CMK (cell line): ENCODE results near the gene COL11A2.

Source experiments
- DNase-seq: peaks from one replicate; pipeline ENCODE4 v3.0.0-alpha.2; 2010; ENCODE audit warnings: low read depth

The COL11A2 gene

DNA sequence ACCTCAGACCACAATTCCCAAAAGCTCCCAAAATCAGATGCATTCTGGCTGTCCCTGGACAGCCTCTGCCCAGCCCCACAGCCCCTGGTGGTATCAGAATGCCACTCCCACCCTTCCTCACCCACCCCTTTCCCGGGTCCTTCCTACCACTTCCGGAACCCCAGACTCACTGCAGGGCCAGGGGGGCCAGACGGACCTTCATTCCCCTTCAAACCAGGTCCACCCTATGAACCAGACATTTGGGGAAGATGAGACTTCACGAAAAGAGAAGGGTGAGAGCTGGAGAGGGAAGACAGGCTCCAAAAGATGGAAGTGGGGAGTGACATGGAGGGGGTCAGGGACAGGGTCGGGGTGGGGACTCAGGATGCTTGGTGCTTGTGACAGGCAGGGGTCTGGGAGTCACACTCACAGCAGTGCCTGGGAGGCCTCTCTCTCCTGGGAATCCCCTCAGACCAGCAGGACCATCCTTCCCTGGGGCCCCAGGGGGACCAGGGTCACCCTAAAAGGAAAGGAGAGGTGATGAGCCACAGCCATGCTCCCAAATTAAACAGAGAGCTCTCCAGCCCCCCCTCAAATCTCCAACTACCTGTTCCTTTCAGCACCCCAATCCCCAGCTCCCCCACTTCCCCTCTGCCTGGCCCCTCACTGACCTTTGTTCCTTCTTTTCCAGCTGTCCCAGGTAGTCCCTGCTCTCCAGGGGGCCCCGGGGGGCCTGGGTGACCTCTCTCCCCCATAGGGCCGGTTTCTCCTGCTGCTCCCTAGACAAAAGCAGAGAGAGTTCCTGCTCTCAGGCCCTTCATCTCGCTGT, 20.2 kb downstream of the COL11A2 start:
- no peak for DNase-seq

DNA sequence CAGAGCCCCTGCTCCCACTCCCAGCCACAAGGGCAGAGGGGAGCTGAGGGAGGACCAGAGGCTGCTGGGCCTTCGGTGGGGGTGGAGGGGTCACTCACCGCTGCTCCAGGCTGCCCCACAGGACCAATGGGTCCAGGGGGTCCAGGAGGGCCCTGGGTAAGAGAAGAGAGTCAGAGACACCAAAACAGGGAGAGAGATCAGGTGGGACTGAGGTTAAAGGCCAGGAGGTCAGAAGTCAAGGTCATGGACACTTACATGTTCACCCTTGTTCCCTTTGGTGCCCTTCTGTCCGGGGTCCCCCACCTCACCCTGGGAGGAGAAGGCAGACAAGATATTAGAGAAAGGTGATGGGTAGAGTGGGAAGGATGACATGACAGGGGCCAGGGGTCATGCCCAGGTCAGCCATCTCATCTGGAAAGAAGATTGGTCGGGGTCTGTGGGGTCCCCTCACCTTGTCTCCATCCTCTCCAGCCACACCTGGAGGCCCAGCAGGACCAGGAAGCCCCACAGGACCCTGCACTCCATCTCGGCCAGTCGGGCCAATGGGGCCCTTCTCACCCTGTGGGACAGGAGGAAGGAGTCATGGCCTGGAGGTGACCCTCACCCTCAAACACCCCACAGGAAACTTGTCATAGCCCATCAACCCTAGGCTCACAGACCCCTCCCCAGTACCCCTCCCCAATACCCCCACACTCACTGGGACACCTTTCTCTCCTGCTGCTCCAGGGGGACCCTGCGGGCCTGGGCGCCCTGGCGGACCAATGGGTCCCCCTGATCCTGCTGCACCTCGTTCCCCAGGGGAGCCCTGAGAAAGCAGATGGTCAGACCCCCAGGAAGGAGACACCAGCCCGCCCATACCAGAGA, 21.0 kb downstream of the COL11A2 start:
- no peak for DNase-seq

DNA sequence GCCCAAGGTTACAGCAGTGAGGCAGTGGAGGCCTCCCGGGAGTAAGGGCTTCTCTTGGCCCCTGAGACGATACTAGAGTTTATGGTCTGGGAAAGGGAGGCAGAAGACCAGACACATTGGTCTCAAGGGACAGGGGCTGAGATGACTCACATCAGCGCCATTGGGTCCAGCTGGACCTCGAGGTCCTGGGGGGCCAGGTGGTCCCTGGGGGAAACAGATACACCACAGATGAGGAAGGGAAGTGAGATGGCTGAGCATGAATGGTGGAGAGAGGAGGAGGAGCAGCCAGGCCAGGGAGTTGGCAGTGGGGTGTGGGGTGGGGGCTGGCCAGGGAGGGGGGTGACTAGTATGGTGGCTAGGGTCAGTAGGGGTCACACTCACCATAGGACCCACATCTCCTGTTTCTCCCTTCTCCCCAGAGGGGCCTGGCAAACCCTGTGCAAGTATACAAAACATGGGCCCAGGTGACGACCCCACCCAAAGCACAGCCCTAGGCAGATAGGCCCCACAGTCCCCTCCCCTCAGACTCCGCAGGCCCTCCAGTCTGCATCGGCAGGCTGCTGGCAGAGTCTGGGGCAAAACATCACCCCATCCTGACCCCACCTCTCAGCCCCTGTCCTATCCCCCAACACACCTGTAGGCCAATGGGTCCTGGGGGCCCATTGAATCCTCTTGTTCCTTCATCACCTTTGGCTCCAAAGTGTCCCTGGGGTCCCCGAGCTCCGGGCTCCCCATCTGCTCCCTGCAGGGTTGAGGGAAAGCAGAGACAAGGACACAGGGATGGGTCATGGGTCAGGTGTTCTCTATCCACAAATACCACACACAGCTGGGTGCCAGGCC, 21.9 kb downstream of the COL11A2 start:
- DNase-seq, result no peak

DNA sequence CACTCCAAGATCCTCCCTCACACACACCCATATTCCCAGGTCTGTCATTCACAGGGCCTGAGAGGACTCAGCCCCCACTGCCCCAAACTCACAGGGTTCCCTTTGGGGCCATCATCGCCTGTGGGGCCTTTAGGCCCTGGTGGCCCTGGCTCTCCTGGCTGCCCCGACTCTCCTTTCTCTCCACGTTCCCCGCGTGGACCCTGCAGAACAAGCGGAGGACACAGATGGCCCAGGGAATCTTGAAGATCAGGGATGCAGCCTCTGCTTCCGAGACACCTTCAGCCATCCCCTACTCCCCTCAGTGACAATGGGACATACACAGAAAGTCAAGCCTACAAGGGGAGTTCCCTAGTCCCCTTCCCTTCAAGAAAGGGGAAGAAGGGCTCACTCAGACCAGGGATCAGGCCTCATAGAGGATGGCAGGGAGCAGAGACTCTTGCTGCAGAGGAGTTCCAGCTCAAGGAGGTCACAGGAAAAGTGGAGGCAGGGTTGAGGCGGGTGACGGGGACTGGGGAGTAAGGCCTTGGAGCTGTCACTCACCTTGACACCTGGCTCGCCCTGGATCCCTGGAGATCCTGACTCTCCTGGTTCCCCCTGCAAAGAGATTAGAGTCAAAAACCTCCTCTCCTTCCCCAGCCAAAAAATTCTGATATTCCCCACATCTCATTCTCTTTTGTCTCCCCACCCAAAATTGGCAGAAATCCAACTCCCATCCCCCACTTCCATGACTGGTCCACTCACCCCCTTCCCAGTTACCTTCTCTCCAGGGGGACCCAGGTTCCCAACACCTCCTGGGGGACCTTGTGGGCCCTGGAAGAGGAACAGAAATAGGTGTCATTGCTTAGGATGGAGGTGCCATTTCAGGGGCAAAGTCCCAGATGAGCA, 22.7 kb downstream of the COL11A2 start:
- DNase-seq, result no peak

DNA sequence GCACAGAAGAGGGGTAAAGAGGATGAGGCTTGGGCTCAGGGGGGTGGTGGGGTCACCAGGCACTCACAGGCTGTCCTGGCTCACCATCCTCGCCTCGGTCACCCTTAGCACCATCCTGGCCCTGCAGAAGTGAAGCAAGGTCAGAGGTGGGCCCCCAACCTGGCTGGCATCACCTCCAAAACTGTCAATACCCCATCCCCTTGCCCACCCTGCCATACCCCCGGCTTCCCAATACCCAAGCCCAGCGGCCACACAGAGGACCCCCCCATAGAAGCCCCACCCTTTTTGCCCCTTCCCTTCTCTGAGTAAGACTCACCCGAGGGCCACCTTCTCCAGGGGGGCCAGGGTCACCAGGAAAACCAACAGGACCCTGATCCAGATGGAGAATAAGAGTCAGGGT, 23.6 kb downstream of the COL11A2 start:
- no peak for DNase-seq

DNA sequence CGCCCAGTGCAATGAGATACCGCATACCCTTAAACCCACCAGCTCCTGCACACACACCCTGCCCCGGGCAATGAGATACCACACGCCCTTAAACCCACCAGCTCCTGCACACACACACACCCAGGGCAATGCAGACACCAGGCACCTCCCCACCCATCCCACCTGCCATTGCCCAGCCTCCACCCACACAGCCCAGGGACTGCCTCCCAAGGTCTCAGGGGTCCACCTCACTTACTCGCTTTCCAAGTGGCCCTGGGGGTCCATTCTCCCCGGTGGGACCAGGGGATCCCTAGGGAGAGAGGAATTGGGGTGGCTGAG, 24.0 kb downstream of the COL11A2 start:
- no peak for DNase-seq

GRCh38 chr6:33167374-33168283, 24.6 kb downstream of the COL11A2 start:
- no peak for DNase-seq

DNA sequence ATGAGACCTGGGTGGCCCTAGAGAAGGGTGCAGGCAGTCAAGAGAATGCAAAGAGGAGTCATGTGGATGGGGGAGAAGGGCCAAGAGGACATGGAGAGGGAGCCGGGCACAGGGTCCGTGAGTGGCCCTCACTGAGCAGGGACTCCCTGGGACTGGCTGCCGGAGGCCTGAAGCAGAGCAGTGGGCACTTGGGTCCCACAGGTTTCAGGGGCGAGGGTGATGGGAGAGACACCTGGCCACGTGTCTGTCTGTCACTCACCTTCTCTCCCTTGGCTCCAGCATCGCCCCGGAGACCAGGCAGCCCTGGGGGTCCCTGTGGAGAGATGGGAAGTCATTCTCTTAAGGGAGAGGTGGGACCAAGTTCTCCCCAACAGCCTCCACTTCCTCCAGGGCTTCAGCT, 25.5 kb downstream of the COL11A2 start:
- no peak for DNase-seq

- DNase-seq, result no peak
Measured at GRCh38 chr6:33166363-33166762, 25.9 kb downstream of the COL11A2 start.

GRCh38 chr6:33165581-33166258, 26.5 kb downstream of the COL11A2 start:
- no peak for DNase-seq

DNA sequence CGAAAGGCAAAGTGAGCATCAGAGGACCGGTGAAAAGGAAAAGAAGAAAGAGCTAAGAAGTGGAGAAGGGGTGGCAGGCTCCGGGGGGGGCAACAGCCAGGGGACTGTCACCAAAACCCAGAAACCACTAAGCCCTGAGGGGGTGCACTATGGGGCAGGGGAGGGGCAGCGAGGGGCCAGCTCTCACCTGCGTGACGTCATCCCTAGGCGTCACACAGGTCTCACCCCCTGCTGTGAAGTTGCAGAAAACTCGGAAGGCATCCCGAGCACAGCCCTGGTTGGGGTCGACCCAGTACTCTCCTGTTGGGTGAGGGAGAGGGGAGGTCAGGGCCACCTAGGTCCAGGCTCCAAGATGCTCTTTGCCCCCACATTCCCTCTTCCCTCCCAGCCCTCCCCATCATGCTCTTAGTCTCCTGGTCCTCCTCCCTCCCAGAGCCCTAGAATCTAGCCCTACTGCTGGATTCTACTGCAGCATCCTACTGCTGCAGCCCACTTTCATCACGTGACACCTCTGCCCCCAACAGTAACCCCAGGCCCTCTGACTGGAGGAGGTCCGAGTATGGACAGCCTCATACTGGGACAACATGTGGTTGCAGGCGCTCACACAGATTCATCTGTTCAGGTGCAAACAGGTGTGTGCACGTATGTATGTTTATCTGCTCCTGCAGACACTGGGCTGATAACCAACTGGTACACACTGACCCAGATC, 27.4 kb downstream of the COL11A2 start:
- no peak for DNase-seq

- no peak for DNase-seq
Measured at GRCh38 chr6:33164176-33164575, 28.1 kb downstream of the COL11A2 start.

DNA sequence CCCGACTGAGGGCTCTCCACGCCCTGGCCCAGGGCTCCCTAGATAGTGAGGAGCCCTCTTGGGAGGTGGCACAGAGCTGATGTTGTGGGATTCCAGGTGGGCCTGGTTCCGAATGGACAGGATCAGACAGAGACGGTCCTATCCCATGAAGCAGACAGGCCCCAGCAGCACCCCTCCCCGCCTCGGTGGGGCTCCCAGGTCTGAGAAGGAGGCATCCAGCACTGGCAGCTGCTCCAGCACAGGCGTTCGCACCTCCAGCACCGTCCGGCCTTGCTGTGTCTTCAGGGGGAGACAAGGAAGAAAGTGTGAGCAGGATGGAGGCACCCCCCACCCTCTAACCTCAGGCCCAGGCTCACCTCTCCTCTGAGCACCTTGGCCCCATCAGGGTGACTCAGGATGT, 28.7 kb downstream of the COL11A2 start:
- no peak for DNase-seq

DNA sequence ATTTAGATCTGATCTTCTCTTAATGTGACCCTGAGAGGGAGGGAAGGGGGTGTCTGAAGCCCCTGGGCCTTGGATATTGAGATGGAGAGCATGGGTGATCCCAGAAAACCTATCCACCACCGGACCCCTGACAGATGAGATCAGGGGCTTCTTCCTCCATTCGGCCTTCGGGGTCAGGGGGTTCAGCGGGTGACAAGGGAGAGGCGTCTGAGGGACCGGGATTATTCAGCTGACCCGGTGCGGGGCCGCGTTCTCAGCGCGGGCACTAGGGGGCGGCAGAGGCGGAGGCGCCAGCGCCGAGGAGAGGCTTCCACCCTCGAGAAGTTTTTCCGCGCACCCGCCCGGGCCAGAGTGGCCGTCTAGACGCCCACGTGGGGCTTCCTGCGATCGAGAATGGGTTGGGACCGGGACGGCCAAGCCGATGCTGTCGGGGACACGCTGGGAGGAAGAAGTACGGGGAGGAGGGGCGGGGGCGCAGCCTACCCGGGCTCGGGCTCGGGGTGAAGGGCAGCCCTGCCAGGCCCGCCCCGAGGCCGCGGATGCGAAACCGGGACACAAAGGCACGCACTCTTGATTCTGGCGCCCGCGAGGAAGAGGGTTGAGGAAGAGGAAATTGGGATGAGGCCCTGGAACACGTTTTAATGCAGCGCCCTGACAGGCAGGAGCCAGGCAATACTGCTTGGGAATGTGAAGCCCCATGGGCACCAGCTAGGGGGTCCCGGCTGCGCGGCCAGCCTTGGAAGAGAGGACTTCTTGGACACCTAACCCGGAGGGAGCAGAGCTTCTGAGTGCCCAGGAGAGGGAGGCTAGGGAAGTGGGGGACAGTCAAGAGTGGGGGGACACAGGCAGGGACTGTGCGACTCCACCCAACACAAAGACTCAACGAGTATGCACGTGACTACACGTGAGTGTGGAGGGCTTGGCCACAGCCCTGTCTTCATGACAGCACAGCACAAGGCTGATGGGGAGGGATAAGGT, 30.6 kb downstream of the COL11A2 start:
- DNase-seq, result peak; percentile 52

- no peak for DNase-seq
Measured at GRCh38 chr6:33160728-33161344, 31.4 kb downstream of the COL11A2 start.

DNA sequence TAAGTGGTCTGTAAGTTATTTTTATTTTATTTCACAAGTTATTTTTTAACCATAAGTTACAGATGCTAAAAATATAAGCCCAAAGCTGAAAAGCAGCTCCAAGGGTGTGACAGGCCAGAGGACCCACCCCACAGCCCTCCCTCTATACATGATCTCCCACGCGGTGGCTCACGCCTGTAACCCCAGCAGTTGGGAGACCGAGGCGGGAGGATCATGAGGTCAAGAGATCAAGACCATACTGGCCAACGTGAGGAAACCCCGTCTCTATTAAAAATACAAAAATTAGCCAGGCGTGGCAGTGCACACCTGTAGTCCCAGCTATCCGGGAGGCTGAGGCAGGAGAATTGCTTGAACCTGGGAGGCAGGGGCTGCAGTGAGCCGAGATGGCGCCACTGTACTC, 32.2 kb downstream of the COL11A2 start:
- no peak for DNase-seq

GRCh38 chr6:33156964-33157363, 35.3 kb downstream of the COL11A2 start:
- DNase-seq, result no peak

DNA sequence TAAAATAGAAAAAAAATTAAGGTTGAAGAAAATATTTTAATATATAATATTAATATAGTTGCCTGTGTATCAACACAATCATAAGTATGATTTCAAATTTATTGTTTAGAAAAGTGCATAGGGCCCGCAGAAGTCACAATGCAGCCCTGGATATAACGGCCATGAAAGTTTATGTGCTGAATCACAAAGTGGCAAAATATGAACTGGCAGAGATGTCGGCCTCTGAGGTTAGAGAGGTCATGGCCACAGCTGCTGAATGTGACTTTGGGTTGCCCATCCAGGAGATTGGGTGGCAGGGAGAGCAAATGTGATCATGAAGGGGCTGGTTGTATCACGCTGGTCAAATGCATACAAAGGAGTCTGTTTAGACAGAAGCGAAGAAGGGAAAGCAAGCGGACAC, 35.7 kb downstream of the COL11A2 start:
- no peak for DNase-seq
